Activated T-cell treated with anti-CD3 and anti-CD28 coated beads, Interleukin-2, amount 50 U/mL, for 4 hours (primary cell): ENCODE measurements around the gene GNAQ. TPM values are rescaled to one million over a fixed set of nuclear protein-coding genes. Genes with fewer than 3 reads are reported as not detected.

Source experiments
- ATAC-seq, 2 donors: fragments of 200-7000 bp; cut with Tn5 transposase; one replicate each; pipeline ENCODE4 v1.10.0; 2021
- DNase-seq: peaks from one replicate; pipeline ENCODE4 v3.0.0-alpha.2; 2020
- H3K27me3 Mint-ChIP-seq: one replicate; pipeline ENCODE4 v1.8.0; 2021; ENCODE audit warnings: low read depth, mixed read lengths
- H3K36me3 Mint-ChIP-seq: one replicate; pipeline ENCODE4 v1.8.0; 2022; ENCODE audit warnings: mixed read lengths; ENCODE audit not compliant: insufficient read depth
- H3K4me1 Mint-ChIP-seq: one replicate; pipeline ENCODE4 v1.8.0; 2021; ENCODE audit warnings: low read depth, mixed read lengths
- H3K4me3 Mint-ChIP-seq: one replicate; pipeline ENCODE4 v1.8.0; 2021; ENCODE audit warnings: mild to moderate bottlenecking, moderate library complexity, mixed read lengths
- H3K9me3 Mint-ChIP-seq: one replicate; pipeline ENCODE4 v1.8.0; 2021; ENCODE audit warnings: mixed read lengths
- total RNA-seq, 3 donors: library from RNA; stranded (reverse); gene quantifications; one replicate each; pipeline ENCODE4 v1.2.1, GENCODE V29; 2021

GNAQ gene
- total RNA-seq, 3 donors from 2014 or later, result 18.2 to 20.1 (median 18.9) TPM

- no peaks in the 10 kb centered on the region for H3K9me3 Mint-ChIP-seq
- ATAC-seq, result no peak
These were observed 197.8 kb downstream of the GNAQ start for GRCh38 chr9:77833561-77834429.

GRCh38 chr9:77832639-77833038 lies 199.0 kb downstream of the GNAQ start:
- ATAC-seq (no peak), DNase-seq (no peak)
- peaks cover 1% of the 10 kb centered on the region for H3K36me3 Mint-ChIP-seq
- H3K4me3 Mint-ChIP-seq, result no peak overlapping the region
- no peaks in the 10 kb centered on the region for H3K9me3 Mint-ChIP-seq
- H3K27me3 Mint-ChIP-seq, result no peaks in the 10 kb centered on the region
- H3K4me1 Mint-ChIP-seq, result peaks cover 19% of the 10 kb centered on the region

More at GRCh38 chr9:77833561-77834429, 197.8 kb downstream of the GNAQ start:
- no peak for DNase-seq
- peaks cover 1% of the 10 kb centered on the region for H3K36me3 Mint-ChIP-seq
- peaks cover 12% of the 10 kb centered on the region for H3K4me1 Mint-ChIP-seq
- H3K4me3 Mint-ChIP-seq, result no peak overlapping the region
- H3K27me3 Mint-ChIP-seq, result no peaks in the 10 kb centered on the region

- Mint-ChIP-seq H3K27me3 (no peaks in the 10 kb centered on the region), H3K4me3 (no peak overlapping the region), H3K4me1 (peaks cover 26% of the 10 kb centered on the region), H3K36me3 (peaks cover 1% of the 10 kb centered on the region), H3K9me3 (no peaks in the 10 kb centered on the region)
- ATAC-seq (no peak), DNase-seq (no peak)
These were observed 199.8 kb downstream of the GNAQ start for GRCh38 chr9:77831781-77832180.

GRCh38 chr9:77830618-77831285 lies 200.9 kb downstream of the GNAQ start:
- Mint-ChIP-seq H3K4me3 (no peak overlapping the region), H3K27me3 (no peaks in the 10 kb centered on the region), H3K36me3 (no peaks in the 10 kb centered on the region), H3K9me3 (no peaks in the 10 kb centered on the region), H3K4me1 (peaks cover 29% of the 10 kb centered on the region)
- ATAC-seq (no peak), DNase-seq (no peak)

GRCh38 chr9:77829420-77829819 lies 202.2 kb downstream of the GNAQ start:
- Mint-ChIP-seq H3K4me3 (no peak overlapping the region), H3K36me3 (peaks cover 3% of the 10 kb centered on the region), H3K9me3 (no peaks in the 10 kb centered on the region)

GRCh38 chr9:77827104-77827784 lies 204.4 kb downstream of the GNAQ start:
- H3K4me1 Mint-ChIP-seq, result peaks cover 31% of the 10 kb centered on the region

More at GRCh38 chr9:77829420-77829819, 202.2 kb downstream of the GNAQ start:
- H3K27me3 Mint-ChIP-seq, result no peaks in the 10 kb centered on the region
- H3K4me1 Mint-ChIP-seq, result peaks cover 29% of the 10 kb centered on the region
- ATAC-seq, result no peak
- no peak for DNase-seq

GRCh38 chr9:77826621-77827020 lies 205.0 kb downstream of the GNAQ start:
- DNase-seq (no peak), ATAC-seq (no peak)
- peaks cover 32% of the 10 kb centered on the region for H3K4me1 Mint-ChIP-seq
- no peak overlapping the region for H3K4me3 Mint-ChIP-seq
- H3K9me3 Mint-ChIP-seq, result no peaks in the 10 kb centered on the region
- peaks cover 5% of the 10 kb centered on the region for H3K36me3 Mint-ChIP-seq
- H3K27me3 Mint-ChIP-seq, result no peaks in the 10 kb centered on the region

More at GRCh38 chr9:77827104-77827784, 204.4 kb downstream of the GNAQ start:
- Mint-ChIP-seq H3K4me3 (peak overlapping the region; percentile 11), H3K27me3 (no peaks in the 10 kb centered on the region), H3K9me3 (no peaks in the 10 kb centered on the region), H3K36me3 (peaks cover 5% of the 10 kb centered on the region)
- ATAC-seq (no peak), DNase-seq (no peak)

GRCh38 chr9:77826116-77826515 lies 205.5 kb downstream of the GNAQ start:
- Mint-ChIP-seq H3K4me3 (no peak overlapping the region), H3K27me3 (no peaks in the 10 kb centered on the region), H3K4me1 (peaks cover 32% of the 10 kb centered on the region)

GRCh38 chr9:77825361-77825760 lies 206.2 kb downstream of the GNAQ start:
- ATAC-seq (no peak), DNase-seq (no peak)
- Mint-ChIP-seq H3K9me3 (no peaks in the 10 kb centered on the region), H3K36me3 (peaks cover 5% of the 10 kb centered on the region), H3K4me3 (no peak overlapping the region), H3K4me1 (peaks cover 31% of the 10 kb centered on the region), H3K27me3 (no peaks in the 10 kb centered on the region)

More at GRCh38 chr9:77826116-77826515, 205.5 kb downstream of the GNAQ start:
- Mint-ChIP-seq H3K9me3 (no peaks in the 10 kb centered on the region), H3K36me3 (peaks cover 5% of the 10 kb centered on the region)
- DNase-seq (no peak), ATAC-seq (no peak)

- Mint-ChIP-seq H3K27me3 (no peaks in the 10 kb centered on the region), H3K9me3 (no peaks in the 10 kb centered on the region), H3K4me3 (no peak overlapping the region), H3K36me3 (peaks cover 6% of the 10 kb centered on the region), H3K4me1 (peaks cover 14% of the 10 kb centered on the region)
- DNase-seq (no peak), ATAC-seq (peak; percentile 73 to 81)
These were observed 211.2 kb downstream of the GNAQ start for GRCh38 chr9:77820293-77820954.

- Mint-ChIP-seq H3K4me1 (peaks cover 14% of the 10 kb centered on the region), H3K9me3 (no peaks in the 10 kb centered on the region), H3K36me3 (peaks cover 6% of the 10 kb centered on the region), H3K27me3 (no peaks in the 10 kb centered on the region), H3K4me3 (no peak overlapping the region)
- no peak for ATAC-seq
- no peak for DNase-seq
These were observed 212.0 kb downstream of the GNAQ start for GRCh38 chr9:77819657-77820056.

- no peak for ATAC-seq
- no peak for DNase-seq
- Mint-ChIP-seq H3K4me1 (peaks cover 14% of the 10 kb centered on the region), H3K4me3 (no peak overlapping the region), H3K27me3 (no peaks in the 10 kb centered on the region), H3K9me3 (no peaks in the 10 kb centered on the region), H3K36me3 (peaks cover 10% of the 10 kb centered on the region)
These were observed 213.9 kb downstream of the GNAQ start for GRCh38 chr9:77817590-77818311.

- Mint-ChIP-seq H3K4me1 (peaks cover 12% of the 10 kb centered on the region), H3K27me3 (no peaks in the 10 kb centered on the region), H3K4me3 (no peak overlapping the region), H3K9me3 (no peaks in the 10 kb centered on the region), H3K36me3 (peaks cover 15% of the 10 kb centered on the region)
- DNase-seq, result no peak
- ATAC-seq, result no peak
These were observed 214.8 kb downstream of the GNAQ start for GRCh38 chr9:77816641-77817341.
